Activated naive CD4-positive, alpha-beta T cell treated with anti-CD3 and anti-CD28 coated beads, Interleukin-2, amount 50 U/mL, for 16 hours (primary cell): ENCODE data around the gene CTAG1A.
"Not testable (repeated sequence)": the region's sequence is repeated elsewhere in the genome, so short reads cannot be mapped to it uniquely, and the experiment has no call there.

Experiments used
- DNase-seq: peaks from one replicate; pipeline ENCODE4 v3.0.0-alpha.2; 2020

Gene CTAG1A

GRCh38 chrX:154584585-154585183, at the start of gene CTAG1A:
CTAG1A (plus strand) TSS chrX:154585133; CDS start chrX:154585207, 74 bp downstream.
- not testable (repeated sequence) for DNase-seq

- no peak for DNase-seq
These were observed 49.0 kb upstream of the CTAG1A start for GRCh38 chrX:154535892-154536291.

GRCh38 chrX:154539077-154539476, 45.9 kb upstream of the CTAG1A start:
- no peak for DNase-seq

- DNase-seq, result not testable (repeated sequence)
These were observed 44.6 kb upstream of the CTAG1A start for GRCh38 chrX:154540365-154540764.

GRCh38 chrX:154540897-154541535, 43.9 kb upstream of the CTAG1A start:
- DNase-seq, result no peak

GRCh38 chrX:154541589-154541895, 43.4 kb upstream of the CTAG1A start:
- DNase-seq, result no peak

- peak; percentile 70 for DNase-seq
These were observed 42.8 kb upstream of the CTAG1A start for GRCh38 chrX:154541896-154542722.

- DNase-seq, result peak; percentile 35
These were observed 42.1 kb upstream of the CTAG1A start for GRCh38 chrX:154542723-154543424.

GRCh38 chrX:154545673-154546274, 39.2 kb upstream of the CTAG1A start:
- DNase-seq, result no peak

- peak; percentile 81 for DNase-seq
These were observed 38.3 kb upstream of the CTAG1A start, which contains the start of gene G6PD for GRCh38 chrX:154546354-154547244. G6PD (minus strand) TSS chrX:154546846; CDS start chrX:154546155, 691 bp downstream.

GRCh38 chrX:154547245-154548027, 37.5 kb upstream of the CTAG1A start, which contains the start of gene IKBKG:
IKBKG (plus strand) TSS chrX:154547620; CDS start chrX:154552003, 4,383 bp downstream.
- peak; percentile 88 for DNase-seq

- no peak for DNase-seq
These were observed 37.0 kb upstream of the CTAG1A start for GRCh38 chrX:154548028-154548316.

GRCh38 chrX:154549766-154550165, 35.2 kb upstream of the CTAG1A start:
- DNase-seq, result no peak

- DNase-seq, result not testable (repeated sequence)
These were observed 32.7 kb upstream of the CTAG1A start for GRCh38 chrX:154552112-154552806.

GRCh38 chrX:154558060-154558690, 26.8 kb upstream of the CTAG1A start:
- not testable (repeated sequence) for DNase-seq

- not testable (repeated sequence) for DNase-seq
These were observed 26.0 kb upstream of the CTAG1A start for GRCh38 chrX:154558896-154559295.

GRCh38 chrX:154560326-154560725, 24.6 kb upstream of the CTAG1A start:
- DNase-seq, result not testable (repeated sequence)

GRCh38 chrX:154562295-154562694, 22.6 kb upstream of the CTAG1A start:
- DNase-seq, result not testable (repeated sequence)

- DNase-seq, result not testable (repeated sequence)
These were observed 14.6 kb upstream of the CTAG1A start for GRCh38 chrX:154570361-154570760.

GRCh38 chrX:154573061-154573460, 11.9 kb upstream of the CTAG1A start:
- not testable (repeated sequence) for DNase-seq
